HG02884 (cell line): ENCODE data around the gene DAD1.

Experiments used
- ATAC-seq: cut with Tn5 transposase; IDR thresholded peaks from one replicate; pipeline ENCODE4 v1.9.1; 2021; ENCODE audit warnings: mild to moderate bottlenecking, moderate library complexity; ENCODE audit not compliant: unreplicated experiment

The DAD1 gene

GRCh38 chr14:22521449-22522239 lies 67.4 kb downstream of the DAD1 start:
- no peak for ATAC-seq

GRCh38 chr14:22520796-22521195 lies 68.2 kb downstream of the DAD1 start:
- ATAC-seq, result no peak

- no peak for ATAC-seq
Measured at GRCh38 chr14:22519877-22520685, 68.9 kb downstream of the DAD1 start.

GRCh38 chr14:22518073-22518472 lies 71.0 kb downstream of the DAD1 start:
- no peak for ATAC-seq

- ATAC-seq, result no peak
Measured at GRCh38 chr14:22517117-22517720, 71.8 kb downstream of the DAD1 start.

GRCh38 chr14:22515929-22516328 lies 73.1 kb downstream of the DAD1 start:
- ATAC-seq, result no peak
